Activated naive CD8-positive, alpha-beta T cell treated with anti-CD3 and anti-CD28 coated beads, Interleukin-2, amount 10 ng/mL, durations not matched to agents 7 days and 5 days (primary cell): ENCODE data around the gene ADAP2. TPM values are rescaled to one million over a fixed set of nuclear protein-coding genes. Genes with fewer than 3 reads are reported as not detected.
"Not testable (repeated sequence)": the region's sequence is repeated elsewhere in the genome, so short reads cannot be mapped to it uniquely, and the experiment has no call there.

Experiments used
- ATAC-seq: fragments of 150-1000 bp; cut with Tn5 transposase; one replicate; pipeline ENCODE4 v1.10.0; 2021; ENCODE audit warnings: low read depth, moderate library complexity
- POLR2A ChIA-PET: fragments of 350-600 bp; sonication (Branson Sonifier 250); formaldehyde crosslinking; loops from one replicate; lab custom pipeline; 2021; ENCODE audit warnings: antibody characterized with exemption; lab: Charles Lee
- DNase-seq: peaks from one replicate; pipeline ENCODE4 v3.0.0; 2021
- H3K27ac Mint-ChIP-seq: one replicate; pipeline ENCODE4 v1.8.0; 2022; ENCODE audit warnings: mild to moderate bottlenecking, mixed read lengths
- H3K27me3 Mint-ChIP-seq: one replicate; pipeline ENCODE4 v1.8.0; 2022; ENCODE audit warnings: mild to moderate bottlenecking, moderate library complexity, mixed read lengths
- H3K36me3 Mint-ChIP-seq: one replicate; pipeline ENCODE4 v1.8.0; 2021; ENCODE audit warnings: mild to moderate bottlenecking, mixed read lengths
- H3K4me1 Mint-ChIP-seq: one replicate; pipeline ENCODE4 v1.8.0; 2021; ENCODE audit warnings: mixed read lengths
- H3K4me3 Mint-ChIP-seq: one replicate; pipeline ENCODE4 v1.8.0; 2022; ENCODE audit warnings: mild to moderate bottlenecking, moderate library complexity, mixed read lengths
- H3K9me3 Mint-ChIP-seq: one replicate; pipeline ENCODE4 v1.8.0; 2021; ENCODE audit warnings: mixed read lengths
- total RNA-seq, 2 experiments: library from RNA; stranded (reverse); gene quantifications; one replicate each; pipeline ENCODE4 v1.2.3, GENCODE V29; 2021

The ADAP2 gene
- total RNA-seq, 2 experiments from 2014 or later = 2.2 to 2.4 TPM

DNA sequence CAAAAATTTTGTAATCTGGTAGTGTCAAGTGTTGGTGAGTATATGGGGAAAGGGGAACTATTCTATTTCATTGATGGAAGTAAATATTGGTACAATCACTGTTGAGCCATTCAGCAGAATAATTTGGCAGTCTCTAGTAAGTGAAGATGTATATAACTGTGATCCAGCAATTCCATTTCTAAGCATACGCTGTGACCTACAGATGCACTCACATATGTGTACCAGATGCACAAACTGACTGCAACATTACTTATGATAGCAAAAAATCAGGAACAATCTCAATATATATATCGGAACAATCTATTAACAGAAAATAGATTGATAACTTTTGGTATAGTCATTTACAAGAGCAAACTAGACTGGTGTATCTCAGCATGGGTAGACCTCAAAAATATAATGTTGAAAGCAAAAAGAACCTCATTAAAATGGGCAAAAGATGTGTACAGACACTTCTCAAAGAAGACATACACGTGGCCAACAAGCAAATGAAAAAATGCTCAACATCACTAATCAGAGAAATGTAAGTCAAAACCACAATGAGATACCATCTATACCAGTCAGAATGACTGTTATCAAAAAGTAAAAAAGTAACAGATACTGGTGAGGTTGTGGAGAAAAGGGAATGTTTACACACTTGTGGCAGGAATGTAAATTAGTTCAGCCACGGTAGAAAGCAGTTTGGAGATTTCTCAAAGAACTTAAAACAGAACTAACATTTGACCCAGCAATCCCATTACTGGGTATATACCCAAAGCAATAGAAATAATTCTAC lies 20.7 kb downstream of the ADAP2 start:
- Mint-ChIP-seq H3K9me3 (no peaks in the 10 kb centered on the region), H3K27me3 (peaks cover 7% of the 10 kb centered on the region), H3K27ac (no peak overlapping the region), H3K36me3 (no peaks in the 10 kb centered on the region), H3K4me1 (peaks cover 6% of the 10 kb centered on the region), H3K4me3 (no peak overlapping the region)
- POLR2A ChIA-PET = interaction anchor here (1.0 kb wide), 1 partner anchor 26 kb away, joined by 3 read pairs; no protein-coding TSS in a partner anchor
- ATAC-seq (no peak), DNase-seq (no peak)

DNA sequence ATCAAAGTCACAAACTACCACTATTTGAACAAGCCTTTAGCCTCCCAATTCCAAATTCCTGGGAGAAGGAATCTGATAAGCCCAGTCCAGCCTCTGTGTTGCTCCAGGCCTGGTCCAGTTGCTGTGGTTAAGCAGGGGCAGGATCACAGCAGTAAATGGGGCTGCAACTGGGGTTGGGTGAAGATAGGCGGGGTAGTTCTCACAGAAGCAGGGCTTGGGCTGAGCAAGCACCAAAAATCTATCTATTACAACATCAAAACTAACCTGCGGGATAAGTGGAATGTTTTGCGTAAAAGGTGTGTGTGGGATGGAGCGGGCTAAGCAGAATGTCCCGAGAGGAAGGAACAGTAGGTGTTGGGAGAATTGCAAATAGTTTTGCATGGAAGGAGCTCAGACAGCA lies 26.1 kb downstream of the ADAP2 start:
- DNase-seq (no peak), ATAC-seq (no peak)
- no peak overlapping the region for H3K4me3 Mint-ChIP-seq
- no peaks in the 10 kb centered on the region for H3K36me3 Mint-ChIP-seq
- no peaks in the 10 kb centered on the region for H3K27me3 Mint-ChIP-seq
- POLR2A ChIA-PET = no interaction called here
- H3K9me3 Mint-ChIP-seq = no peaks in the 10 kb centered on the region
- no peak overlapping the region for H3K27ac Mint-ChIP-seq
- no peaks in the 10 kb centered on the region for H3K4me1 Mint-ChIP-seq

DNA sequence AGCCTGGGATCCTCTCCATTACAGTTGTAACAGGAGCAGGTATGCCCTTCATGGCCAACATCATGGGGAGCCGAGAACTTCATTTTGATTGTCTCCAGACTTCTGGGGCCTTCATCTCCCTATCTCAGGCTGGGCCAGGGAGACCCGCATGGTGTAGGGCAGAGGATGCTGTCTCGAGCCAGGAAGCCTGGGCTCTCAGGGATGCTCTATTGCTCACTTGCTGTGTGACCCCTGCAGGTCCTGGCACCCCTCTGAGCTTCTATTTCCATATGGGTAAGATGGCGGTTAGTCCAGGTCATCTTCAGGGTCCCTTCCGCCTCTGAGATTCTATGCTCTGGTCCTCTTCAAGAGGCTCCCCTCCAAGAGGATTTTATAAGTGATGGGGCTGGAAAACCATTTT lies 28.4 kb downstream of the ADAP2 start:
- no peak overlapping the region for H3K4me3 Mint-ChIP-seq
- H3K9me3 Mint-ChIP-seq = no peaks in the 10 kb centered on the region
- no peaks in the 10 kb centered on the region for H3K4me1 Mint-ChIP-seq
- no peaks in the 10 kb centered on the region for H3K27me3 Mint-ChIP-seq
- H3K36me3 Mint-ChIP-seq = no peaks in the 10 kb centered on the region
- POLR2A ChIA-PET = no interaction called here
- H3K27ac Mint-ChIP-seq = no peak overlapping the region
- no peak for DNase-seq
- ATAC-seq = no peak

DNA sequence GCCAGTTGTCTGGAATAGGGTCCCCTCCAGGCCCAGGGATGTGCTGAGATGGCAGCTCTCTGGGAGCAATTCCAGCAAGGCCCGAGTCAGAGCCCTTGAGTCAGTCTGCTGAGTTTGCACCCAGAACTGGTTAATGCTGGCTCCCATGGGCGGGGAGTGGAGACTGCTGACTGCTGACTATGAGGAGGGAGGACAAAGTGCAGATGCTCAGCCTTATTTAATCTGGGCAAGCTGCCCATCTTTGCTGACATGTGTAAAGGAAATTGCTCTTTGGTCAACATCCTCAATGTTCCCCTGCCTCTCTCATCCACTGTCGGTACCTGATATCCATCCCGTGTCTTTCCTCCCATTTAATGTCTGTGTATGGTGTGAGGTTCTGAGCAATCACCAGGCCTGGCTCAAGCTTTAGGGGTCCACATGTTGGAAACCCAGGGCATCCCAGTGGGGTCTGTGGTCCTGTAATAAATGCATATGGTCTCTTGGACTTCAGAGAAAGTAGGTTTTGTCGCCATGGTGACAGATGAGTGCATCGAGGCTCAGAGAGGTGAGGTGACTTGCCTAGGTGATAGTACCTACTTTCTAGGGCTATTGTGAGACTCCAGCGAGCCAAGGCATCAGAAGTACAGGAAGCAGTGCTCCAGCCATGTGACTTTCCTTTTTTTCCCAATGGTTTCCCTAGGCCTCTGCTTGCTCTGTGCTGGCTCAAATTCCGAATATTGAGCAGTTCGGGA lies 29.1 kb downstream of the ADAP2 start:
- Mint-ChIP-seq H3K9me3 (no peaks in the 10 kb centered on the region), H3K4me3 (no peak overlapping the region), H3K4me1 (no peaks in the 10 kb centered on the region), H3K36me3 (no peaks in the 10 kb centered on the region), H3K27ac (no peak overlapping the region), H3K27me3 (peaks cover under 1% of the 10 kb centered on the region)
- POLR2A ChIA-PET = no interaction called here
- ATAC-seq = no peak
- no peak for DNase-seq

DNA sequence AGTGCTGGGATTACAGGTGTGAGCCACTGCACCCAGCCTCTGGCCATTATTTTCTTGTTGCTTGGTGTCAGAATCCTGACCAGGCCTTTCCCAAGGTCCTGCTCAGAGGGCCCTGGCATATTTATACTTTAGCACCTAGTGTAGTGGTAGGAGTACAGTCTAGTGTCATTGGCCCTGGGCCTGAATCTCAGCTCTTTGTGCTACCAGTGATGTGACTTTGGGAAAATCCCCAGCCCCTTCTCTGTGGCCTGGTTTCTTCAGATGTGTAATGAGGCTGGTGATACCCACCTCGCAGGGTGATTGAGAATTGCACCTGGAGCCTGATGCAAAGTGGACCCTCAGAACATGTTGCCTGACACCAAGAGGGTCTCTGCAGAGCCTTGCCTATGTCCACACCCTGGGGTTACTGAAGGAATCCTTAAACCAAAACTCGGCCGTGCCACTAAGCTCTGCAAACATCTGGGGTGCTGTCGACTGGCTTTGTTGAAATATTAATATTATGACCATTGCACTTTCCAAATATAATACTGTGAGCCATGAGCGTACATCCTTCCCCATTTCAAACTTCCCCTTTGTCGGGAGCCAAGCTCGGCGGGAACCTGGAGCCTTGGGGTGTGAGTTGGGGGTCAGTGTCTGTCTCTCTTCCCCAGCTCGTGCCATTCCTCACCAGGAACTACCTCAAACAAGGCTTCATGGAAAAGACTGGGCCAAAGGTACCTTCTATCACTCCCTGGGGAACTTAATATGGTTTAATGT lies 31.1 kb downstream of the ADAP2 start:
- POLR2A ChIA-PET = no interaction called here
- H3K9me3 Mint-ChIP-seq = no peaks in the 10 kb centered on the region
- H3K4me1 Mint-ChIP-seq = no peaks in the 10 kb centered on the region
- DNase-seq (no peak), ATAC-seq (no peak)
- H3K27me3 Mint-ChIP-seq = peaks cover 12% of the 10 kb centered on the region
- H3K4me3 Mint-ChIP-seq = no peak overlapping the region
- H3K27ac Mint-ChIP-seq = no peak overlapping the region
- no peaks in the 10 kb centered on the region for H3K36me3 Mint-ChIP-seq

DNA sequence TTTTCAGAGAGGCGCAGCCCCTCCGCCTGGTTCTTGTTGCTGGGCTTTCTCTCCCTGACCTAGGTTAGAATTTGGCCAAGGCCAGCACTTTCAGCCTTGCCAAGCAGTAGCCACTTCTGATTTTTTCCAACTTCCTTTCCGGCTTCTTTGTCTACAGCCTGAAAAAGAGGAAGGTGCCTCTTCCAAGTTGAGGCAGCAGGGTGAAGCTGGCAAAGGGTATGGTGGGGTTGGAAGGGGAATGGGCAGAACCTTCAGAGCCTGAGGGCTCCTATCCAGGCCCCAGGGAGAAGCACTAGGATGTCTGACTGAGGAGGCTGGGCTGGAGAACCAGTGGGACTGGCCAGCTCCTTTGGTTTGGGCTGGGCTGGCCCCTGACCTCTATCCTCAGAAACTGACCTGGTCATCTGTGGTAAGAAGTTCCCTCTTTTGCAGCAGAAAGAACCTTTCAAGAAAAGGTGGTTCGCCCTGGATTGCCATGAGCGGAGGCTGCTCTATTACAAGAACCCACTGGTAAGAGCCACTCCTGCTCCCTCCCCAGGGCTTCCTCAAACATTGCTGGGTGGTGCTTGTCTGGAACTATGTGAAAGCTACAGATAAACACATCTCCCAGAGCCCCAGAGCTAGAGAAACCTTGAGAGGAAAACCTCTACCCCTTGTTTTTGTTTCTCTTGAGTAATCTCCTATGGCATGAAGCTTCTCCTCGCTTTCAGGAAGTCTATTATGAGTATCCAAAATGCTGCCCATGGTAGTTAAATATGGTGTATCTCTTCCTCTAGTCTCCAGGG lies 32.5 kb downstream of the ADAP2 start:
- no peak for ATAC-seq
- Mint-ChIP-seq H3K27ac (no peak overlapping the region), H3K36me3 (no peaks in the 10 kb centered on the region), H3K4me3 (no peak overlapping the region), H3K9me3 (no peaks in the 10 kb centered on the region), H3K4me1 (no peaks in the 10 kb centered on the region), H3K27me3 (peaks cover 26% of the 10 kb centered on the region)
- DNase-seq = no peak
- POLR2A ChIA-PET = no interaction called here

DNA sequence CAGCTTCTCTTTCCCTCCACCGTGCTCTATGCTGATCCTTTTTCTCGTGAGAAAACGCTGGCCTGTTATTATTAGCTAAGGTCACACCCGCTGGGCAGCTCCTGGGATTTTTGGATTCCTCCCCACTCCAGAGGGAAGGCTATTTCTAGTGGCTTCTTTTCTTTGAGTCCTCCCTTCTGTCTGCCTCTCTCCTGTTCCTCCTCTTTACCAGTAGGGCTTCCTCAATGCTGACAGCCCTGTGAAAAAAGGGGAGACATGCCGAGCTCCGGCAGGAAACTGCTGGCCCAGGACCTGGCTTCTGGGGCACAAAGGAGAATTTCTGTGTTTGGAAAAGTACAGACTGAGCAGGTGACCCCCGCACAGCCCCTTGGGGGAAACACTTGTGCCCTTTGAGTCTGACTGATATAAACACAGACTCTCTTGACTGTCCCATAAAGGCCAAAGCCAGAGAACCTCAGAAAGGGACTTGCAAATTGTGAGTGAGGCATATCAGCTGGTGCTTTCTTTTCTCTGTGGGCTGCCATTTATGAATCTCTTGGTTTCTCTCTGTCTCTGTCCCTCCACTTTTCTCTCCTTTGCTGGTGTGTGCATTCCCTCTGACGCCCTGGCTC lies 35.1 kb downstream of the ADAP2 start:
- Mint-ChIP-seq H3K4me3 (no peak overlapping the region), H3K4me1 (peaks cover 1% of the 10 kb centered on the region), H3K27ac (peak overlapping the region; percentile 32), H3K9me3 (no peaks in the 10 kb centered on the region), H3K27me3 (peaks cover 29% of the 10 kb centered on the region), H3K36me3 (no peaks in the 10 kb centered on the region)
- ATAC-seq (no peak), DNase-seq (no peak)
- POLR2A ChIA-PET = no interaction called here

DNA sequence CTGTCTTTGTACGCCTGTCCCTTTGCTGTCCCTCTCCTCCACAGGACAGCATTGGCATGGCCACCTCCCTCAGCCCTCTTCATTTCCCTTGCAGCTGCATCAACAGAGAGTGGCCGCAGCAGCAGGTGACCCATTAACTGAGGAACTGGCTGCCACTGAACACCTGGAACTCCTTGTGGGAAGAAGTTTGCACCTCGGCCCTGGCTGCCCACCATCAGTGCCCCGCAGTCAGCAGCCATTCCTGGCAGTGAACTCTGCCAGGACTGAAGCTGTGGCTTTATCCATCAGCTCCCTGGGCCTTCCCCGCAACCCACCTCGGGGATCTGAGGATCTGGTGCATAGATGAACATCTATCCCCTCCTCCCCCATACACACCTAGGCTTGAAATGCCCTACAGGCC lies 36.0 kb downstream of the ADAP2 start:
- Mint-ChIP-seq H3K36me3 (no peaks in the 10 kb centered on the region), H3K27ac (no peak overlapping the region), H3K4me1 (peaks cover 1% of the 10 kb centered on the region), H3K27me3 (peaks cover 29% of the 10 kb centered on the region), H3K4me3 (no peak overlapping the region), H3K9me3 (no peaks in the 10 kb centered on the region)
- ATAC-seq (no peak), DNase-seq (no peak)
- POLR2A ChIA-PET = no interaction called here

DNA sequence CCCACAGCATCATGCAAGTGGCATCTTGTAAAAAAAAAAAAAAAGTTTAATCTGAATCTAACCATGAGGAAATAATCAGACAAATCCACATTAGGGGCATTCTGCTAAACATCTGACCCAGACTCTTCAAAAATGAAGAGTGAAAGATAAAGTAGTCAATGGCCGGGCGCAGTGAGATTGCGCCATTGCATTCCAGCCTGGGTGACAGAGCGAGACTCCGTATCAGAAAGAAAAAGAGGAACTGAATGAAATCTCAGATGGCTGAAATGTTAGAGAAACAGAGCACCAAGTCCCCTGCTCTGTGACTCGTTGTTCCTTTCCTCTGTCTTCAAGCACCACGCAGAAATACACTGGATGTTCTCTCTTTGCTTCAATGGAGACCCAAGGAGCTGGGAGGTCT lies 36.4 kb downstream of the ADAP2 start:
- no peak overlapping the region for H3K4me3 Mint-ChIP-seq
- H3K27me3 Mint-ChIP-seq = peaks cover 29% of the 10 kb centered on the region
- no peak for ATAC-seq
- no peak overlapping the region for H3K27ac Mint-ChIP-seq
- POLR2A ChIA-PET = interaction anchor here (0.8 kb wide), 1 partner anchor 21 kb away, joined by 4 read pairs; no protein-coding TSS in a partner anchor
- H3K9me3 Mint-ChIP-seq = no peaks in the 10 kb centered on the region
- H3K4me1 Mint-ChIP-seq = peaks cover 1% of the 10 kb centered on the region
- no peak for DNase-seq
- H3K36me3 Mint-ChIP-seq = no peaks in the 10 kb centered on the region

DNA sequence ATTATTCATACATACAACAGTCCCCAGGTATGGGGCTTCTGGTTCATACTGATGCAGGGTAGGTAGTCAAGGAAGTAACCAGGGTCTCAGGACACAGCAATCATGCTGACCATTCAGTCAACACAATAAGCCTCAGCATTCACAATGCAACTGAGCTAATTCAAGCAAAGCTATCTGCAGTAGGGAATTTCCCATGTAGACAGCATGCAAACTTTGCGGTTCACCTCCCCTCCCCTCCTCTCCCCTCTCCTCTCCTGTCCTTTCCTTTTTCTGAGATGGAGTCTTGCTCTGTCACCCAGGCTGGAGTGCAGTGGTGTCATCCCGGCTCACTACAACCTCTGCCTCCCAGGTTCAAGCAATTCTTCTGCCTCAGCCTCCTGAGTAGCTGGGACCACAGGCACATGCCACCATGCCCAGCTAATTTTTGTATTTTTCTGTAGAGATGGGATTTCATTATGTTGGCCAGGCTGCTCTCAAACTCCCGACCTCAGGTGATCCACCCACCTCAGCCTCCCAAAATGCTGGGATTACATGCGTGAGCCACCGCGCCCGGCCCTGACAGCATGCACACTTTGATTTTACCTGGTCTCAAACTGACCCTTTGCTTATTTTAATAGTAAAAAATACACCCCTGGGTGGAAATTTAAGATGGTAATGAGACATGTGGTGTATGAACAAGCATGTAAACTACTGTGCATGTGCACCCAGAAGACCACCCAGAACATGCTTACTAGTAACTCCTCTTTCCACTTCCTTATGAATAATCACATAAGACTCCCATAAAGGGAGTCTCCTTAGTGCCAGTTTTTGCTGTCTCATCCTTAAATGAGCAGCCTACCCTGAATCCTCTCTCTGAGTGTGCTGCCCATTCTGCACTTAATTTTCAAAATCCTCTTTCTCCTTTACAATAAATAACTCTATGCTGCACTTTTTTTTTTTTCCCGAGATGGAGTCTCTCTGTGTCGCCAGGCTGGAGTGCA lies 39.8 kb downstream of the ADAP2 start:
- Mint-ChIP-seq H3K27me3 (peaks cover 25% of the 10 kb centered on the region), H3K36me3 (no peaks in the 10 kb centered on the region), H3K27ac (no peak overlapping the region), H3K4me1 (peaks cover 1% of the 10 kb centered on the region), H3K4me3 (no peak overlapping the region), H3K9me3 (no peaks in the 10 kb centered on the region)
- DNase-seq = no peak
- ATAC-seq = no peak
- POLR2A ChIA-PET = interaction anchor here (0.6 kb wide), 1 partner anchor 262 kb away, joined by 4 read pairs; no protein-coding TSS in a partner anchor

DNA sequence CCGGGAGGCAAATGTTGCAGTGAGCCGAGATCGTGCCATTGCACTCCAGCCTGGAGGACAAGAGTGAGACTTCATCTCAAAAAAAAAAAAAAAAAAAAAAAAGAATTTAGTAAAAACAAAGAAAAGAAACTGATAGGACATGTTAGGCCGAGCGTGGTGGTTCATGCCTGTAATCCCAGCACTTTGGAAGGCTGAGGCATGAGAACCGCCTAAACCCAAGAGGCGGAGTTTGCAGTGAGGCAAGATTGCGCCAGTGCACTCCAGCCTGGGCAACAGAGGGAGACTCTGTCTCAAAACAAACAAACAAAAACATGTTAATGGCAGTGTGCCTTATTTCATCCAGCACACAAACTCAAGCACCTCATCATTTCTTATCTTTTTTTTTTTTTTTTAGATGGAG lies 42.6 kb downstream of the ADAP2 start:
- POLR2A ChIA-PET, H3K27me3 Mint-ChIP-seq: not testable (repeated sequence)

DNA sequence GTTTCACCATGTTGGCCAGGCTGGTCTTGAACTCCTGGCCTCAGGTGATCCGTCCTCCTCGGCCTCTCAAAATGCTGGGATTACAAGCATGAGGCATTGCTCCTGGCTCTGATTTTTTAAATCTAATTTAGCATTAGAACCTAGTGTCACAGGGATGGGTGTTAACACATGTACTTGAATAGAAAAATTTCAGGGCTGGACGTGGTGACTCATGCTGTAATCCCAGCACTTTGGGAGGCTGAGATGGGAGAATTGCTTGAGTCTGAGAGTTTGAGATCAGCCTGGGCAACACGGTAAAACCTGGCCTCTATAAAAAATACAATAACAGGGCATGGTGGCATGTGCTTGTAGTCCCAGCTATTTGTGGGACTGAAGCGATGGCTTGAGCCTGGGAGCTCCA lies 43.1 kb downstream of the ADAP2 start:
- H3K9me3 Mint-ChIP-seq = no peaks in the 10 kb centered on the region
- ATAC-seq (no peak), DNase-seq (no peak)
- H3K27ac Mint-ChIP-seq = no peak overlapping the region
- peaks cover 2% of the 10 kb centered on the region for H3K27me3 Mint-ChIP-seq
- H3K4me3 Mint-ChIP-seq = no peak overlapping the region
- H3K4me1 Mint-ChIP-seq = peaks cover 15% of the 10 kb centered on the region
- POLR2A ChIA-PET = no interaction called here
- H3K36me3 Mint-ChIP-seq = peaks cover 1% of the 10 kb centered on the region

More for the DNA sequence above, 42.6 kb downstream of the ADAP2 start:
- not testable (repeated sequence) for H3K4me3 Mint-ChIP-seq, H3K27ac Mint-ChIP-seq, H3K9me3 Mint-ChIP-seq, DNase-seq, ATAC-seq, H3K36me3 Mint-ChIP-seq
- peaks cover 12% of the 10 kb centered on the region for H3K4me1 Mint-ChIP-seq
